ENCODE measurements around the gene GNPDA1. TPM values are rescaled to one million over a fixed set of nuclear protein-coding genes. Genes with fewer than 3 reads are reported as not detected.

The GNPDA1 gene
- total RNA-seq, 4 donors from 2014 or later: 13.2 to 106 (median 56.1) TPM

DNA sequence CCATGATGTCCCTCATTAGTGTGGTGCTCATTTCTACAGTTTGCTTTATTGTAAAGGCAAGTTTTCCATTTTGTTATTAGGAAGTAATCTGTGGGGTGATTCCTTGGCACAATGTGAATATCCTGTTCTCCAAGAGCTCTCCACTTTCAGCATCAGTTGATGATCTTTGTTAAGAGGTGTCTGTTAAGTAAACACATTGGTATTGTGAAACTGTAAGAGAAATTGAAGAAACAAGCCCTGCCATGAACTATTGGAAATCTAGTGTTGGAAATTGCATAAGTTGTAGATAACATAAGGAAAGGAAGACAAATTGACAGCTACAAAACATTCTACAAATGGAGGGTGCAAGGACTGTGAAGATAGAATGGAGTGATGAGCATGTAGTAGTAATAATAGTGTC, 26.8 kb downstream of the GNPDA1 start:
- H3K27me3 ChIP-seq: no peaks in the 10 kb centered on the region
- H3K36me3 ChIP-seq: no peaks in the 10 kb centered on the region
- H3K27ac ChIP-seq: no peak overlapping the region
- intact Hi-C loops (cut with DNase I; ENCODE audit: low total_unique reads): no loop called here
- no peak for DNase-seq
- no peaks in the 10 kb centered on the region for H3K9me3 ChIP-seq
- no peak overlapping the region for H3K4me3 ChIP-seq
- TF ChIP-seq POLR2A (IDR thresholded peaks at IDR 0.05): no peak
- TF ChIP-seq, protein P1, sequence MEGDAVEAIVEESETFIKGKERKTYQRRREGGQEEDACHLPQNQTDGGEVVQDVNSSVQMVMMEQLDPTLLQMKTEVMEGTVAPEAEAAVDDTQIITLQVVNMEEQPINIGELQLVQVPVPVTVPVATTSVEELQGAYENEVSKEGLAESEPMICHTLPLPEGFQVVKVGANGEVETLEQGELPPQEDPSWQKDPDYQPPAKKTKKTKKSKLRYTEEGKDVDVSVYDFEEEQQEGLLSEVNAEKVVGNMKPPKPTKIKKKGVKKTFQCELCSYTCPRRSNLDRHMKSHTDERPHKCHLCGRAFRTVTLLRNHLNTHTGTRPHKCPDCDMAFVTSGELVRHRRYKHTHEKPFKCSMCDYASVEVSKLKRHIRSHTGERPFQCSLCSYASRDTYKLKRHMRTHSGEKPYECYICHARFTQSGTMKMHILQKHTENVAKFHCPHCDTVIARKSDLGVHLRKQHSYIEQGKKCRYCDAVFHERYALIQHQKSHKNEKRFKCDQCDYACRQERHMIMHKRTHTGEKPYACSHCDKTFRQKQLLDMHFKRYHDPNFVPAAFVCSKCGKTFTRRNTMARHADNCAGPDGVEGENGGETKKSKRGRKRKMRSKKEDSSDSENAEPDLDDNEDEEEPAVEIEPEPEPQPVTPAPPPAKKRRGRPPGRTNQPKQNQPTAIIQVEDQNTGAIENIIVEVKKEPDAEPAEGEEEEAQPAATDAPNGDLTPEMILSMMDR (IDR thresholded peaks at IDR 0.05): no peak
- H3K4me1 ChIP-seq: no peaks in the 10 kb centered on the region

DNA sequence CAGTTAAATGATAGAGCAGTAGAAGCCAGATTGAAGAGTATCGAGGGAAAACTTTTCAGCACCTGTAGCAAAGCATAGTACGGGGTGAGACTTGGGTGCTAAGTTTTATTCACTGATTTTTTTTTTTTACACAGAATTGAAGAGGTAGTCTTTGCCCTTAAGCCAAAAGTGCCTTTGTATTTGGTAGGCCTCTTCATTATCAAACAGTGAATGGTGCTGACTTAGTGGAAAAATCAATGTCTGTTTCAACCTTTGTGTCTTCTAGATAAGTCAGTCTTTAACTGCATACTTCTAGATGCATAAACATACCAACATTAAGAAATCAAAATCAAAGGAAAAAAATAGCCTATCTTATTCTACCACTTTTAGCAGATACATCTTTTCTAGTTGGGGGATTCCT, 30.2 kb downstream of the GNPDA1 start:
- no peak for DNase-seq
- Histone ChIP-seq H3K9me3 (no peaks in the 10 kb centered on the region), H3K36me3 (no peaks in the 10 kb centered on the region), H3K27ac (no peak overlapping the region), H3K4me3 (no peak overlapping the region), H3K4me1 (no peaks in the 10 kb centered on the region), H3K27me3 (no peaks in the 10 kb centered on the region)
- TF ChIP-seq, protein P1 (IDR thresholded peaks at IDR 0.05): no peak
- TF ChIP-seq POLR2A (IDR thresholded peaks at IDR 0.05): no peak
- intact Hi-C loops (cut with DNase I; ENCODE audit: low total_unique reads): no loop called here

- Histone ChIP-seq H3K27me3 (no peaks in the 10 kb centered on the region), H3K27ac (no peak overlapping the region), H3K9me3 (no peaks in the 10 kb centered on the region), H3K4me1 (no peaks in the 10 kb centered on the region), H3K4me3 (no peak overlapping the region), H3K36me3 (no peaks in the 10 kb centered on the region)
- DNase-seq: no peak
- TF ChIP-seq POLR2A (IDR thresholded peaks at IDR 0.05): no peak
- TF ChIP-seq, protein P1 (IDR thresholded peaks at IDR 0.05): no peak
- intact Hi-C loops (cut with DNase I; ENCODE audit: low total_unique reads): no loop called here
Measured at GRCh38 chr5:141978389-141978788, 34.4 kb downstream of the GNPDA1 start.

DNA sequence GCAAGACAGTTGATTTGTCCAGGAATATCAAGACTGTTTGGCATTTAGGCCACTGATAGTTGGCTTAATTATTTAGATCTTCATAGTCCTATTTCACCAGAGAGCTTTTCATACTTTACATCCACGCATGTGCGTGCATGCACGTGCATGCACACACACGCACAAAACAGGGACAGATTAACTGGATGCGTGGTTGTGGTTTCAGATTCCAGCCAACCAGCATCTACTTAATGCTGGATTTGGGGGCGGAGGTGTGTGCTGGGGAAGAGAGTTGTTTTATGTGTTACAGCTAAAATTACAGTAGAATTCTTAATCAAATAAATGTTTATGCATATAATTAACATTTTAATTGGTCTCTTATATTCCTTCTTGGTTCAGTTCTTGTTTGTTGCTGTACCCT, 36.7 kb downstream of the GNPDA1 start:
- Histone ChIP-seq H3K4me1 (no peaks in the 10 kb centered on the region), H3K27me3 (no peaks in the 10 kb centered on the region), H3K27ac (no peak overlapping the region), H3K9me3 (no peaks in the 10 kb centered on the region), H3K4me3 (no peak overlapping the region), H3K36me3 (no peaks in the 10 kb centered on the region)
- DNase-seq: no peak
- intact Hi-C loops (cut with DNase I; ENCODE audit: low total_unique reads): no loop called here
- no peak for TF ChIP-seq POLR2A (IDR thresholded peaks at IDR 0.05)
- TF ChIP-seq, protein P1 (IDR thresholded peaks at IDR 0.05): no peak

DNA sequence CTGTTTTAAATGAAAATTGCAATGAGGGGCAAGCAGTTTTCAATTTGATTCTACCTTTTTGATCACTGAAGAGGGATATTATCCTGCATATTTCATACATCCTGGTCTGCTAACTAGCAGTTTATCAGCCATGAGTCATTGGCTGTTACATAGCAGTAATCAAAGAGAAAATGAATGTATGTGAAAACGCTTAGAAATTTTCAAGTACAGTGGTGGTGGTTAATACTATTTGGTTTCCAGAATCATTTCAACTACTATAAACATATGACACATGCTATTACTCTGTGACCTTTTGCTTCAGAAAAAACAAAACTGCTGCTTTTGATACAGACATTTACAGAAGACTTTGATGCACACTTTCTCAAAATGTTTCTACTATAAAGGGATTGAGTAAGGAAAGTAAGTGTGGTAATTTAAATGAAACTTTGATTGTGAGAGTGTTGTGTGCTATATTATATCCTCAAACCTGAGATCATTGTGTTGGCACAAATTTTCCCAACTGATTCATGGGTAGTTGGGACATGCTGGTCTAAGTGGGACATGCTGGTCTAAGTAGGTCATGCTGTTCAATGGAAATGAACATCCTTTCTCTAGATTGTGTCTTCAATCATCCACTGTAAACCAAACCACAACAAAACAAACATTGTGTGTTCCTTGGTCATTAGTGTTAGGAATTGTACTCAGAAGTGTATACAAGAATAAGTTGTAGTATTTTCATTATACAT, 38.8 kb downstream of the GNPDA1 start:
- Histone ChIP-seq H3K27ac (no peak overlapping the region), H3K27me3 (no peaks in the 10 kb centered on the region), H3K9me3 (no peaks in the 10 kb centered on the region), H3K36me3 (no peaks in the 10 kb centered on the region), H3K4me3 (no peak overlapping the region), H3K4me1 (peaks cover 6 to 8% of the 10 kb centered on the region in 2 donors)
- no peak for TF ChIP-seq POLR2A (IDR thresholded peaks at IDR 0.05)
- TF ChIP-seq, protein P1 (IDR thresholded peaks at IDR 0.05): no peak
- intact Hi-C loops (cut with DNase I; ENCODE audit: low total_unique reads): no loop called here
- DNase-seq: no peak
